IPS DF 4.7 (cell line): ENCODE measurements around the gene PCSK4.

Experiments used
- DNase-seq: peaks from one replicate; pipeline ENCODE4 v3.0.0-alpha.2; 2013; ENCODE audit warnings: low spot score; ENCODE audit errors: extremely low read depth

PCSK4 gene

DNA sequence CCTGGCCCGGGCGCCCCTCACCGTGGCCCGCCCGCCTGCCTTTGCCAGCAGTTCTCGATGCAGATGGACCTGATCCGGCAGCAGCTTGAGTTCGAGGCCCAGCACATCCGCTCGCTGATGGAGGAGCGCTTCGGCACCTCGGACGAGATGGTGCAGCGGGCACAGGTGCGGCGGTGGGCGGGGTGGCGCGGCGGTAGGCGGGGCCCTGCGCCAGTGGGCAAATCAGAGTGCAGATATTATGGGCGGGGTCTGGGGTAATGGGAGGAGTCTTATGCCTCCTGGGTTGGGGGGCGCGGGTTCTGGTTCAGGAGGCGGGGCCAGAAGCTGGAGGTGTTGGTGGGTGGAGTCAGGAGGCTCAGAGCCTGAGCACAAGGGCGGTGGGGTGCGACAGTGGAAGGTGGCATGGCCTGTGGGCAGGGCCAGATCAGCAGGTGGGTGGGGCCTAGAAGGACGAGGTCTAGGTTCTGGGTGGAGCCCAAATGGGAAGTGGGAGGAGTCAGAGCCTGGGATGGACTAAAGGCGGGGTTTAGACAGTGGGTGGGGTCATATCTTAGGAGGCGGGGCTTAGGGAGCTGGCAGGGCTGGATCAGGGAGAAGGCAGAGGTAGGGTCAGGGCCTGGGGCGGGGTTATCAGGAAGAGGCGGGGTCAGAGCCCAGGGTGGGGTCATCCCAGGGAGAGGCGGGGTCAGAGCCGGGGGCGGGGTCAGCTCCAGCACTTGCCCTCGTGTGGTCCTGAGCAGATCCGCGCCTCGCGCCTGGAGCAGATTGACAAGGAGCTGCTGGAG, 34.6 kb downstream of the PCSK4 start:
- no peak for DNase-seq

DNA sequence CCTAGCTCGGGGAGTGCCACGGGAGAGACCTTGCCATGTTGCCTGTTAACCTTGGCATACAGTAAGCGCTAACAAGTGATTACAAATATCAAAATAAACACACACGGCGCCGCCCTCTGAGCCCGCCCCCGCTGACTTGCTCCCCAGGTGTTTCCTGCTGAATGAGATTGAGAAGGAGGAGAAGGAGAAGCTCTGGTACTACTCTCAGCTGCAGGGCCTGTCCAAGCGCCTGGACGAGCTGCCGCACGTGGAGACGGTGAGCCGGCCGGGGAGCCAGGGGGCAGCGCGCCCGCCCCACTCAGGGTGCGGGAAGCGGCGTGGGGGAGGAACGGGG, 35.2 kb downstream of the PCSK4 start:
- no peak for DNase-seq

DNA sequence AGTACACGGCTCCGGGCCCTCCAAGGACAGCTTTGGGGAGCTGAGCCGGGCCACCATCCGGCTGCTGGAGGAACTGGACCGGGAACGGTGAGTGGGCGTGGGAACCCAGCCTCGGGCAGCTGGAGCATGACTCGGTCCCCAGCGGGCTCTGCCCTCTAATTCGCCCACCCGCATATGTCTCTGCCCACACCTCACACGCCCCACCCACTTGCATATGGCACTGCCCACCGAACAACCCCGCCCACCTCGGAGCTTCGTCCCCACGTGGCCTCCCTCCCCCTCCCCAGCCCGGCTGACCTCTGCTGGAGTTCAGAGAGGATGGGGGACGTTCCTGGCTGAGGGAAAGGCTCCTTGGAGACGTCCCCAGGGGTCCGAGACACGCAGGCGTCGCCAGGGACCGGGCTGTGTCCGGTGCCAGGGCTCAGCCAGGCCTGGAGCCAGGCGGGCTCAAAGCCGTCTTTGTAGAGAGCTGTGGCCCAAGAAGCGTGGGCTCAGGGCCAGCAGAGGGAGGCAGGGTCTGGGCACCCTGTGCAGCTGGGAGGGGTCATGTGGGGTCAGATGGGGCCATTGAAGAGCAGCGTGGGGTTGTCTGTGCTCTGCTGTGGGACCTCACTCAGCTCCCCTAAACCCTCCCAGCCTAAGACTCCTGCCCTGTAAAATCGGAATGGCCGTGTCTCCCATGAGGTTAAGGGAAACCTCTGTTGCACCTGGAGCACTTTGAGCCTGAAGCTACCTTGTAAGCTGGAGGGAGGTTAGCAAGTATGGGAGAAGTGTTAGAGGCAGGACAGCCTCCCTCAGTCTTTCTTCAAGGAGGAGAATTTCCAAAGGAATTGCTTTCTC, 36.4 kb downstream of the PCSK4 start:
- DNase-seq, result no peak

DNA sequence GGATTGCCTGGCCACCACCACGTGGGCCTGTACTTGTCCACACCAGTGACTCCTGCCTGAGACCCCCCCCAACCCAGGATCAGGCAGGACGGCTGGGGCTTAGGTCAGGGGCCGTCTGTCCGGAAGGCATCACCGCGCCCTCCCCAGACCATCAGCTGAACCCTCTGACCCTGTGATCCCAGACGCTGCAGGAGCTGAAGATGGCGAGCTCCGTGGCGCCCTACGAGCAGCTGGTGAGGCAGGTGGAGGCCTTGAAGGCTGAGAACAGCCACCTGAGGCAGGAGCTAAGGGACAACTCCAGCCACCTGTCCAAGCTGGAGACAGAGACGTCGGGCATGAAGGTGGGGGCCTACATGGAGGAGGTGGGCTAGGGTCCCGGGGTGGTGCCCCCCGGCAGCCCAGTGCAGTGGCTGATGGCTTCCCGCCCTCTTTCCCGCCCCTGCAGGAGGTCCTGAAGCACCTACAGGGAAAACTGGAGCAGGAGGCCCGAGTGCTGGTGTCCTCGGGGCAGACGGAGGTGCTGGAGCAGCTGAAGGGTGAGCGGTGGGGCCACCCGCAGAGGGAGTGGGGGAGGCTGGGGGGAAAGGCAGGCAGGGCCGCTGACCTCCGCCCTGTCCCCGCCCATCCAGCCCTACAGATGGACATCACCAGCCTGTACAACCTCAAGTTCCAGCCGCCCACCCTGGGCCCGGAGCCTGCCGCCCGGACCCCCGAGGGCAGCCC, 37.2 kb downstream of the PCSK4 start:
- no peak for DNase-seq

DNA sequence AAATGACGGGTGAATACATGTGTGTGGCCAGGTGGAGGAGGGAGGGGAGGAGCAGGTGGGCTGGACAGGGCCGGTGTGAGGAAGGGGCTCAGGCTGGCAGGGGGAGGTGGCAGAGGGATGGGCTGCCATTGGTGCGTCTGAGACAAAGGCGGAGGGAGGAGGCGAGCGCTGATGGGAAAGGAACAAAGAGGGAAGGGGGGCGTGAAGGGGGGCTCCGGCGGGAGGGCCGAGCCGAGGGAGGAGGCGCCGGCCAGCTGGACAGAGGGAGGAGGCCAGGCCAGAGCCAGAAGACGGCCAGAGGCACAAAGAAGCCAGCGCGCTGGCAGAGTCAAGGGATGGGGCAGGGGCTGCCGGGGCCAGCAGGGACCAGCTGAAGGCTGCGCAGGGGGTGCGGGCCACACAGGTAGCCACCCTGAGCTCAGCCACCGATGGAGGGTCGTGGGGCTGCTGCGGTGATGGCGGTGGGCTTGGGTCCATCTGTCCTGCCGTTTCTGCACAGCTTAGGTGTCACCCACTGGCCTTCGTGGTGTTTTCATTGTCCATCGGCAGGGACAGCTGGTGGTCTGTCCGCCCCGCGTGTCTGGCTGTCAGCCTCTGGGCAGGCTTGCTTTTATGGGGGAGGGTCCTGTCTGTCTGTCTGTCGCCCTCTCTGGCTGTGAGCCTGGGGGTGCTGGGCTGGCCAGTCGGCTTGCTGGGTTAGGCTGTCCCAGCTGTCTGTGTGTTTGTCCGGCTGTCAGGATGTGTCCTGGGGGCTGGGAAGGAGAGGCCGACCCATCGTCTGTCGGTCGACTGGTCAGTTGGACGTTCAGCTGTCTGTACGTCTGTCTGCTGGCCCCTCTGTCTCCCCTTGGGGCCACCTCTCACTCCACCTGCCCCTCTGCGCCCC, 38.0 kb downstream of the PCSK4 start:
- DNase-seq, result no peak

DNA sequence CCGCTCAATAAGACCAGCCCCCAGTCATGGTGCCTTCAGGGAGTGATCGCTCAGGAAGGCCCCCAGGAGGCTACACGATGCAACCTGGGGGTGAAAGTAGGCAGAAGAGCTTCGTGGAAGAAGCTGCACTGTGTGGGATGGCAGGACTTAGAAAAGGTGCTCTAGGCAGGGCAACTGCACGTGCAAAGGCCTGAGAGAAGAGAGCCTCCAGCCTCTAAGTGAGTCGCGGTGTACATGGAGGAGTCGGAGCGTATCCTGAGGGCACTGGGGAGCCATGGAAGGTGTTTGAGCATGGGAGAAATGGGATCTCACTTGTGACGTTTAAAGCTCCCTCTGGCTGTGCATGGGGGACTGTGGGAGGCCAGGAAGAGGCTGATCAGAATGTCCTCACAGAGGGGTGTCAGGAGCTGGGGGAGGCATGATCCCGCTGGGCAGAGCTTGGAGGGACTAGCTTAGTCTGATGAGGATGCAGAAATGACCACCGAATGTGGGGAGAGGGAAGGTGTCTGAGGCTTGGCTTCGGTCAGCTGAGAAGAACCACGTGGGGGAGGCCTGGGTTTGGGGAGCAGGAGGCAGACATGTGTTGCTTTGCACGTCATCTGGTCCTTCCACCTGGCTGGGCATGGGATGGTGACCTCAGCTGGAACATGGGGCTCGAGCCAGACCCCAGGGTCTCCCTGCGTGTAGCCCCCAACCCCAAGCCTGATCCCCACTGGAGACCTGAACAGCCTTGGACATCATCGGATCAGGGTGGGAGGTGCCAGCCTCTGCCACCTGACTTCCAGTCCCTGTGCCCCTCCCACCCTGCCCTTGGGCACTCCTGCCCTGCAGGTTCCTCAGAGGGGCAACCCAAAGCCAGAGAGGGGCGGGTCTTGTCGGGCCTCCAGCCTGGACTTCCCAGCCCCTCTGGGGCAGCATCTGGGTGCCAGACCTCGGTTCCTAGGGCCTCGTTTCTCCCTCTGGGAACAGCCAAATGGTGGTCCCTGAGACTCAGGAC, 39.1 kb downstream of the PCSK4 start:
- no peak for DNase-seq

DNA sequence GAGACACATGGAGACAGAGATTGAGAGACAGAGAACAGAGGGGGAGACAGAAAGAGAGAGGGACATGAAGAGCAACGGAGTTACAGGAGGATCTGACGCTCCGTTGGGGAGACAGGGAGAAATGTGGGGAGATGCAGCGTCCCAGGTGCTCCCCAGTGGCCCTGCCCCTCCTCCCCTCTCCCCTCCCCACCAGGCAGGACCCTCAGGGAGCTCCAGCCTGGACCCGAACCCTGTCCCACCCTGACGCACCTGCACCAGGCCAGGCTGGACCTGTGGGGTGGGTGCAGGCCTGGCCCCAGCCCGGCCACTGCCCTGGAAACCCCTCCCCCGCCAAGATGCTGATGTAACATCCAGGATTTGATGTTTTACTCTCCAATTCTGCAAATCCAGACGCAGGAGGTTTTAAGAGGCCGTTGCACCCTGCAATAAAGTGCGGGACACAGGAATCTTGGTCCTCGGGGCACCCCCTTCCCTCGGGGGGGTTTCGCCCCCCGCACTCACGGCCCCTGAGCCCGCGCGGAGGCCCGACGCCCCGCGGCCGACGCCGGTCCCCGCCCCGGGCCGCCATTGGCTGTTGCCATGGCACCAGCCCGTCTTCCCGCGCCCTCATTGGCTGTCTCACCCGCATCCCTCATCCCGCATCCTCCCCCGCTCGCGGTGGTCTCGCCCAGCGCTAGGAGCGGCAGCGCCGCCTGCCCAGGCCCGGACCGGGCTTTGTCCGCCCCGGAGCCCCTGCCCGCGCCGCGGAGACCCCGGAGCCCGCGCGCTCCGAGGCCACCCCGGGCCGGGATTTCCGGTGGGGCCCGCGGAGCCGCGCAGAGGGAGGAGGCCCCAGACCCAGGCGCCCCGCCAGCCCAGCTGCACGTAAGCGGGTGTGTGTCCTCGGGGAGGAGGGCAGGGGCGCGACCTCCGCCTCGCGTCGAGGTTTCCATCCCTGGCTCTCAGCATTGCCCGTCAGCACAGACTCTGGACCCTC, 40.4 kb downstream of the PCSK4 start, which contains the start of gene APC2:
APC2 (plus strand) TSS at position 655 of the 976 bp plus-strand sequence. CDS start 2,881 bp downstream, outside the sequence.
- DNase-seq, result no peak

DNA sequence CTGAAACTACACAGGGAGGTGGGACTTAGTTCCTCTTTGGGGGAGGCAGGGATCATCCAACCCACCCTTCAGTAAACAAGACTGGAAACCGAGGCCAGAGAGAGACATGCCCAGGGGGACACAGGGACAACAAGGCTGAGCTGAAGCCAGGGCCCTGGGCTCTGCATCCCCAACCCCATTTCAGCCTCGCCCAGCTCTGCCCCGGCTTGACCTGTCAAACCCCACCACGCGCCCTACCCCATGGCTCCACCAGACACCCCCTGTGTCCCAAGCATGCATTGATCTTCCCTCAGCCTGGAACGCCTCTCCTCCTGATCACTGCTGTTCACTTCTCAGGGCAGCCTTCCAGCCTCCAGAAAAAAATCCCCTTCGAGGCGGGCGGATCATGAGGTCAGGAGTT, 42.2 kb downstream of the PCSK4 start:
- DNase-seq, result no peak

DNA sequence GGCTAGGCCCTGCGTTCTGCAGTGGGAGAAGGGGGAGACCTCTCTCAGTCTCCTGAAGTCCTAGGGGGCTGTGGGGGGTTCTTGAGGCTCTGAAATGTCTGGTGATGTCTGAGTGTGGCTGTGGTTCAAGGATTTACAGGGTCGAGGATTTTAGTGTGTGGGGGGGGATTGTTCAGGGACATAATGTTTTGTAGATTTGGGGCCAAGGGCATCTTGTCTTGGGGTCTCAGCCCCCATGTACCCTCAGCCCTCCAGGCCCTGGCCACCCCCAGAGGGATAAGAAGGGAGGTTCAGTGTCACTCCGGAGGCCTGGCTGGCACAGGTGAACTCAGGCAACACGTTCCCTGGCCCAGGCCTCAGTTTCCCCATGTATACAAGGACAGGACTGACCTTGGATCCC, 42.6 kb downstream of the PCSK4 start:
- DNase-seq, result no peak

DNA sequence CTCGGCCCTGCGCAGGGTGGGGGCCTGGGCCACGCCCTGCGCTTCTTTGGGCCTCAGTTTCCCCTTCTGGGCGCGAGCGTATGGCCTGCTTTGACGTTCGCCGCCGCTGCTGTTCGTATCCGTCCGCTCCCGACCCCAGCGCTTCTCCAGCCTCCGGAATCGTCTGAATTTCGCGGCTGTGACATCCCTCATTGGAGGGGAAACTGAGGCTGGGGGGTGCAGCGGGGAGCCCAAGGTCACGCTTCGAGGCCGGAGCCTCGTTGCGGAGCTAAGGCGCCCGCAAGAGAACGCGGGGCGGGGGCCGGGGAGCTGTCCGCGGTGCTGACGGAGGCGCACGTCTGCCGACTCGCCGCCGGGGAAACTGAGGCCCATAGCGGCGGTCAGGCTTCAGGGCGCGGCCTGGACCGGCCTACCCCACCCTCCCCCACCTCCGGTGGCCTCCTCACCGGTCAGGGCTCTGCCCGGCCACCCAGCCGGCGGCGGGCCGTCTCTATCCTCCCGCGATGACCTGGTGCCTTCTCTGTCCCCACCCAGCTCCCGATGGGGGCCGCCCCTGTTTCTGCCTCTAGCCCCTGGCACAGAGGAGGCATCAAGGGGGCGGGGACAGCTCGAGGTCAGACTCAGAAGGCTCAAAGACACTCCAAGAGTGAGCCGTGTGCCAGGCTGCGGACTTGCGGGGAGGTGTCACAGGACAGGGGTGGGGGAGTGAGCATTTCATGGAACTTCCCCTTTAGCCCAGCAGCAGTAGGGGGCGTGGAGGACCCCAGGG, 43.3 kb downstream of the PCSK4 start:
- no peak for DNase-seq

DNA sequence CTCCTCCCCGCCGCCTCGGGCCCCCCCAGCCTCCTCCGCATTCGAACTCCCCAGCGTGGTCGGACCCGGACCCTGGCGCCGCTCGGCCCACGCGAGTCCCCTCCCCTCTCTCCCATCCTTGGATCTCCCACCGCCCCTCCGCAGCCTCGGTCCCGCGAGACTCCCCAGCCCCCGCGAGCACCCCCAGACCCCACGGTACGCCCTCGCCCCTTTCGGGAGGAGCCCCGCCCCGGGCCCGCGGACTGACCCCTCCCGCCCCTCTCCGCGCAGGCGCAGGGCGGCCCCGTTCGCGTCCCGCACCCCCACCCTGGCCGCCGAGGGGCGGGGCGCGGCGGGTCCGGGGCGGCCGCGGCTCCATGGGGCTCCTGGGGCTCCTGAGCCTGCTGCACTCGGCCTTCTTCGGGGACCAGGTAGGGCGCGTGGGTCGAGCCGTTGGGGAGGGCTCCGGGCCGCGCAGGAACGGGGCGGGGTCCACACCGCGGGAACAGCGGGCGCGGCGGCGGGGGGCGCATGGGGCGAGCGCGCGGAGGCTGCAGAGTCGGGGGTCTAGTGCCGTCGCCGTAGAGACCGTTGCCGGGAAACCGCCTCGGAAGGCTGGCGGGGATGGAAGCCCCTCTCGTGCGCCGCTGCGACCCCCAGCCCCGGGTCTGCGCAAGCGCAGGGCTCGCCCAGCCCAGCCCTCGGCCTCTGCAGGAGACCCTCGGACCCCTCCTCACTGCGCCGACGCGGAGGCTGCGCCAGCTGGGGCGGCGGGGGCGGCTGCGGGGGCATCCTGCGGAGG, 44.0 kb downstream of the PCSK4 start:
- no peak for DNase-seq

DNA sequence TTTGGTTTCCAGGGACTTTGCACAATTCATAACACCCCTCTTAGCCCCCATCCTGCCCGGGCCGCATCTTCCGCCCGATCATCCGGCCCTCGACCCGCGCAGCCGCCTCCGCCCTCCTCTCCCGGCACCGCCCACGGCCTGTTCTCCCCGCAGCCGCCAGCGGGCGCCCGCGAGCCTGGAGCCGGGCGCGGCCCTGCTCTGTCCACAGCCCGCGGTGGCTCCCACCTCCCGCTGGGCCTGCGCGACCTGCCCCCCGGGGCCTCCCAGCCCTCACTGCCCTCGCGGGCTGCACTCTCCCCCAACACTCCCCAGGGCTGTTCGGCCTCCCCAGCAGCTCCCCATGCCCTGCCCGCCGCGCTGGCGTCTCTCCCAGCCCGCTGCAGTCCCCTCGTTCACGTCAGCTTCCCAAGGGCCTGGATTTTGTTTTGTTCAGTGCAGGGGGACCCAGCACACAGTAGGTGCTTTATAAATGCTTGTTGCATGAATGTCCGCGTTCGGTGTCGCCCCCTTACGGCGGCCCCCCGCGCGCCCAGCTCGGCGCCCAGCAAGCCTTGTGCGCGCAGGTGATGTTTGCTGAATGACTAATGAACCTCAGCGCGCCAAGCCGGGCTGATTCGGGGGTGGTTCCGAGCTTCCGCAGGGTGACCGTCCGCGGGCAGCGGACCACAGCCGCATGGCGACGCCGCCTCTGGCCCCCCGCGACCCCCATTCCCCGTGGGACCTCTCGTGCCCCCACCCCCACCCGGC, 44.8 kb downstream of the PCSK4 start:
- no peak for DNase-seq

DNA sequence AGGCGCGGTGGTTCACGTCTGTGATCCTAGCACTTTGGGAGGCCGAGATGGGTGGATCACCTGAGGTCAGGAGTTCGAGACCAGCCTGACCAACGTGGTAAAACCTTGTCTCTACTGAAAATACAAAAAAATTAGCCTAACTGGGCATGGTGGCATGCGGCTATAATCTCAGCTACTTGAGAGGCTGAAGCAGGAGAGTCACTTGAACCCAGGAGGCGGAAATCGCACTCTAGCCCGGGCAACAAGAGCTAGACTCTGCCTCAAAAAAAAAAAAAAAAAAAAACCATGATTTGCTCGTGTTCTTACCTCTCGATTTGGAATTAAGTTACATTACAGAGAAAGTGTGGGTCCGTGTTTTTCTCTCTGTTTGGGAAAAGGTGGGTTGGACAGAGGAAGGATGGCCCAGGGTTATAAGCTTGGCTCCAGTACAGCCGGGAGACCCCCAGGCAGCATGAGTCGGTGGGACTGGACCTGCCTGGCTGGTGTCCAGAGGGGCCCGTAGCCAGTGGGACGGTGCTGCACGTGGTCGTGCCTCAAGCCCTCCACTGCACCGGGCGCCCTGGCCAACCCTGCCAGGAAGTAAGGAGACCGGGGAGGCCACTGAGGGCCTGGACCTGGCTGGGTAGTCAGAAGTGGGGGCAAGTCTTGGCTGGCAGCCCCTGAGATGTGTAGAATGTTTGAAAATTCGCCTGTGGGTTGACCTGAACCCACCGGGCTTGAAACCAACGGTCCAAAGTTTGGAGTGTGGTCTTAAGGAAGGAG, 48.3 kb downstream of the PCSK4 start:
- DNase-seq, result no peak

DNA sequence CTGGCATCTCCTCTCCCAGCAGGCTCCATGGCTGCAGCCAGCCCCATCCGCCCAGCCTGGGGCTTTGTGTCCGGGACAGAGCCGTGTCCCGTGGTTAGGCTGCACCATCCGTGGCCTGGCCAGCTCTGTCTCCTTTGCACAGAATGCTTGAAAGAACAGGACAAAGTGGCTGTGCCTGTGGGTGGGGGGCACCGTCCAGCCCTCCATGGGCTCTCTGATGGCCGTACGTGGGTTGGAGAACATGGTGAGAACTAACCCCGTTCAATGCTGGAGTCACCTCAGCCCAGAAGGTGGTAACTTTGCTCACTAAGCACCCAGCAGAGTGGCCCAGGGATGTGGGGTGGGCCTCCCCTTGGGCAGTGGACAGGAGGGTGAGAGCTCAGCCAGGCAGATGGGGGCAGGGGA, 49.1 kb downstream of the PCSK4 start:
- DNase-seq, result no peak

DNA sequence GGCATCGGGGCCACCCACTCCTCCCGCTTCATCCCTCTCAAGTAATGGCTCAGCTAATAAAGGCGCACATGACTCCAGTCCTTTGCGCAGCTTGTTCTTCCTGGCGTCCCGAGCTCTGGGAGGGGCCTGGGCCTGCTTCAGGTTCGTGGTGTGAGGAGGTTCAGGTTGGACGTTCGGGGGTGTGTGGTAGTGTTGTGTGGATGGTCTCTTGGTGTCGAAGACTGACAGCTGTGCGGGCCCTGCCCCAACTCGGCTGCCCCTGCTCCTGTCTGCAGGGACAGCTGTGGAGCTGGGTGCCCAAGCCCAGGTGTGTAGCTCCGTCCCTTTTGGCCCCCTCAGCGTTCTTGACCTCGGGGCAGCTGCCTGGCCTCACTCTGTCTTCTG, 49.7 kb downstream of the PCSK4 start:
- no peak for DNase-seq
